Neural progenitor cell (in vitro differentiated cells): ENCODE measurements around the gene TXNDC11.

Source experiments
- CTCF ChIP-seq: fragments of 200-600 bp; sonication (generic); IDR thresholded peaks from 2 replicates; pipeline ENCODE4 v1.5.1; 2017; ENCODE audit warnings: antibody characterized with exemption, mild to moderate bottlenecking
- EZH2 ChIP-seq: fragments of 200-600 bp; sonication (generic); IDR thresholded peaks from 2 replicates; pipeline ENCODE4 v1.6.1; 2017; ENCODE audit warnings: antibody characterized with exemption, mild to moderate bottlenecking, moderate library complexity
- EZH2phosphoT487 ChIP-seq: fragments of 200-600 bp; sonication (generic); IDR thresholded peaks from 2 replicates; pipeline ENCODE4 v1.6.1; 2017; ENCODE audit warnings: antibody characterized with exemption

GRCh38 chr16:11700264-11701029 lies 42.2 kb downstream of the TXNDC11 start:
- TF ChIP-seq CTCF (no peak), EZH2 (no peak), EZH2phosphoT487 (no peak)
